Kasumi-1 (cell line): Measurements from ENCODE around the gene KMT2E.
"Not testable (repeated sequence)": the region's sequence is repeated elsewhere in the genome, so short reads cannot be mapped to it uniquely, and the experiment has no call there.

Experiments
- DNase-seq, 2 experiments: peaks; one replicate each; lab custom pipeline; 2025; lab: John Stamatoyannopoulos, UW

KMT2E gene

DNA sequence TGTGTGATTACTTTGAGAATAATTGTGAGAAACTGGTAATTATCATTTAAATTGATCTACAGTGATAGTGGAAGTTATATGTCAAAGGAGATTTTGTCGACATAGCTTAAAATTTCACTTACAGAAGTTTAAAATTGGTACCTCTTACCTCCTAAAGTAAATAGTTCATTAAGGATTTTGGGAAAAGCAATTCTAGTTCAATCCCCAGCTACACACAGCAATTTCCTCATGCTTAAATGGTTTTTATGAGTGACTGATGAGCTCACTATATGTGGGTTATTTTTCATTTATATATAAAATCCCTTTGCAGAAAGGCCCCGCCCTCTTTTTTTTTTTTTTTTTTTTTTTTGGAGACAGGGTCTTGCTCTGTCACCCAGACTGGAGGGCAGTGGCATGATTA is 12.7 kb downstream of the KMT2E start:
- DNase-seq, result no peak

DNA sequence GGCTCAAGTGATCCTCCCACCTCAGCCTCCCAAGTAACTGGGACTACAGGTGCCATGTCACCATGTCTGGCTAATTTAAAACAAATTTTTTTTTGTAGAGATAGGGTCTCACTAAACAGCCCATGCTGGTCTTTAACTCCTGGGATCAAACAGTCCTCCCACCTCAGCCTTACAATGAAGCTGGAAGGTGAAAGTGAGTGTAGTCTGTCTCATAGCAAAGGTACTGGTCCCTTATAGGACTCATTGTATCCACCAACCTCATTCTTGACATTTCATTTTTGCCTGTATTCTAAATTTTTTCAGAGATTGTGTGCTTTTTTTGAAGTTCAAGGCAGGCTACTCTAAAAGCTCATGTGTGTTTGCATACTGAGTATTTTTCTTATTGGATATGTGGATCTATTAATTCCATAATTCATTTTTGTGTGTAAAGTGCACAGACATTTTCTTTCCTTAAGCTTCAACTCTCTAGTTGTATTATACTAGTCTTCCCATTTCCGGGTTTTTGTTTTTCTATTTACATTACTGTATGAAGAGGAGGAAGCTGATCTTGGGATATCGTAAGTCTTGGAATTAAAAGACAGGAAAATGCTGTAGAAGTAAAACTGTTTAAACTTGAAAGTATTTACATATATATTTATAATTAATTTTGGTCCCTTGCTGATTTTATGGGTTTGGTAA is 13.3 kb downstream of the KMT2E start:
- no peak for DNase-seq

DNA sequence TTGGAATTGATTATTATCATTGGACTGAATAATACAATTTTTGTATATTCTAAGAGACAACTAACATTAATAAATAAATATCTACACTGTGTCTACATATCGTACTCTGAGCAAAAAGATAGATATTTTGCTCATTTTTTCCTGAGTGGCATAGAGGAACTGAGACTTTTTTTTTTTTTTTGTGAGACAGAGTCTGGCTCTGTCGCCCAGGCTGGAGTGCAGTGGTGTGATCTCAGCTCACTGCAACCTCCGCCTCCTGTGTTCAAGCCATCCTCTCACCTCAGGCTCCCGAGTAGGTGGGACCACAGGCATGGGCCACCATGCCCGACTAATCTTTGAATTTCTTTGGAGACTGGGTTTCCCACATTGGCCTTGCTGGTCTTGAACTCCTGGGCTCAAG is 14.0 kb downstream of the KMT2E start:
- DNase-seq, result no peak

DNA sequence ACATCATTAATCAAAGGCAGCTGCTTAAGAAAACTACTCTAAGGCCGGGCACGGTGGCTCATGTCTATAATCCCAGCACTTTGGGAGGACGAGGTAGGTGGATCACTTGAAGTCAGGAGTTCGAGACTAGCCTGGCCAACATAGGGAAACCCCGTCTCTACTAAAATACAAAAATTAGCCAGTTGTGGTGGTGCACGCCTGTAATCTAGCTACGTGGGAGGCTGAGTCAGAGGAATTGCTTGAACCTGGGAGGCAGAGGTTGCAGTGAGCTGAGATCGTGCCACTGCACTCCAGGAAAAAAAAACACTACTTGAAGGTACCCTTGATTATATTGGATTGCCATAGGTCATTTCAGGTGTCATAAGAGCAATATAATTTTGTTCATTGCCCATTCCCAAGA is 14.9 kb downstream of the KMT2E start:
- not testable (repeated sequence) for DNase-seq

DNA sequence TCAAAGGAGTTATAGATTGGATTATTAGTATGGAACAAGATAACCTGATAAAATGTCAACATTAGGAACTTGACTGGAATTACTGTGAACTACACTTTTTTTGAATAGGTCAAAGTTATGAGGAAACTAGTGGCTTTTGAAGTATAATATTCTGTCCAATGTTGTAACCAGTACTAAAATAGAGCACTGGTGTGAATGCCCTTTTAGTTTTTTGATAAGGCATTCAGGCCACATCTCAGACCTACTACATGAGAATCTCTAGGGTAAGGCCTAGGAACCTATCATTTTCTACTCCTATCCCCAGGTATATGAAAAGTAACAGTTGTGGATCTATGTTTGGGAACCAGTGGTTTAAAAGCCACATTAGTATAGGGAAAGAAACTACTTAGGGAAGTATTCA is 16.4 kb downstream of the KMT2E start:
- DNase-seq, result no peak

DNA sequence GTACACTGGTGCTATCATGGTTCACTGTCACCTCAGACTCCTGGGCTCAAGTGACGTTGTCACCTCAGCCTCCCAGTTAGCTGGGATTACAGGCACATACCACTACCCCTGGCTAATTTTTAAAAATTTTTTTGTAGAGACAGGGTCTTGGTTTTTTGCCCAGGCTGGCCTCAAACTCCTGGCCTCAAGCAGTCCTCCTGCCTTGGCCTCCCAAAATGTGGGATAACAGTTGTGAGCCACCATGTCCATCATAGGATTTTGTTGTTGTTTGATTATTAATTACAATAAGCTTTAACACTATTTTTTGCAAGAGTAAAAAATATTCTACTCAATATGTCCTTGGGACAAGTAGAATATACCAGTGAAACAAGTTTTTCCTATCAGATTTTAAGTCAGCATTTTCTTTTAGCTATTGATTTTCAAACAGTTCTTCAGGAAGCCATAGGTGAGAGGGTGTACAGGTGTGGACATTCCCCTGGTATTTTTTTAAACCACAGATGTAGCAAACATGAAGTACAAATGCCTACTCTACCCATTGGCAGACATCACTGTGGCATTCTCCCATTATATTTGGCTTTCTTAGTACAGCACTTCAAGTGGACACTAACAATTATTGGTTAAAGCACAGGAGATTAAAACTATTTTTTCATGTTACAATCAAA is 18.7 kb downstream of the KMT2E start:
- no peak for DNase-seq

DNA sequence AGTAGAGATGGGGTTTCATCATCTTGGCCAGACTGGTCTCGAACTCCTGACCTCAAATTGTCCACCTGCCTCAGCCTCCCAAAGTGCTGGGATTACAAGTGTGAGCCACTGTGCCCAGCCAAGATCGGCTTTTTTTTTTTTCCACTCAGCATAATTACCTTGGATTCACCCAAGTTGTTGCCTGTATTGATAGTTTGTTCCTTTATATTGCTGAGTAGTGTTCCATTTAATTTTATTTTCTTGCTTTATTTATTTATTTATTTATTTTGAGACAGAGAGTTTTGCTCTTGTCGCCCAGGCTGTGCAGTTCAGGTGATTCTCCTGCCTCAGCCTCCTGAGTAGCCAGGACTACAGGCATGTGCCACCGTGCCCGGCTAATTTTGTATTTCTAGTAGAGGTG is 21.3 kb downstream of the KMT2E start:
- no peak for DNase-seq

DNA sequence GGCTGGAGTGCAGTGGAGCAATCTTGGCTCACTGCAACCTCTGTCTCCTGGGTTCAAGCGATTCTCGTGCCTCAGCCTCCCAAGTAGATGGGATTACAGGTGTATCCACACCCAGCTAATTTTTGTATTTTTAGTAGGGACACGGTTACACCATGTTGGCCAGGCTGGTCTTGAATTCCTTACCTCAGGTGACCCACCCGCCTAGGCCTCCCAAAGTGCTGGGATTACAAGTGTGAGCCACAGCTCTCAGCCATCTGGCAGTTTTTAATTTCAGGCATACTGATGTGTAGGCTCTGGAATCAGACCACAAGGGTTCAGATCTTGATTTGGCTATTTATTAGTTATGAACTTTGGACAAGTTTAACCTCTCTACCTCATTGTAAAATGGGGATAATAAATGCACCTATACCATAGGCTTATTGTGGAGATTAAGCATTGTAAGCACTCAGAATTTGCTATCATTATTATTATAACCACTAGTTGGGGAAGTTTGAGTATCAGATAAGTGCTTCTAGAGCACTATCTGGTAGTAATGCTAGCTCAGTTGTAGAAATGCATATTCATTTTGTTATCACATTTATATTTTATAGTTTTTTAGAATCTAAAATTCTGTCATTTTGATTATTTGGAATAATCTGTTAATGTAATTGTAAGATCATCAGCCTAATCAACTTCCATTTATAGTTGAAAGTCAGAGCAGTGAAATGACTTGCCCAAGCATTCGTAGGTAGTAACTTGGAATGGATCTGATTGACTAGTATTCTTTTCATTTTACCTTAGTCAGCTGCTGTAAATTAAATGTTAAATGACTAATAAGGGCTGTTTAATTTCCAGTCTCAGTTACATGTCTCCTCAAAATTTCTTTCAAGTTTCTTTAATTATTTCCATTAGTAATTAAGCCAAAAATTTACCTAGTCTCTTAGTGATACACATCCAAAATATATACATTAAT is 22.5 kb downstream of the KMT2E start:
- no peak for DNase-seq

DNA sequence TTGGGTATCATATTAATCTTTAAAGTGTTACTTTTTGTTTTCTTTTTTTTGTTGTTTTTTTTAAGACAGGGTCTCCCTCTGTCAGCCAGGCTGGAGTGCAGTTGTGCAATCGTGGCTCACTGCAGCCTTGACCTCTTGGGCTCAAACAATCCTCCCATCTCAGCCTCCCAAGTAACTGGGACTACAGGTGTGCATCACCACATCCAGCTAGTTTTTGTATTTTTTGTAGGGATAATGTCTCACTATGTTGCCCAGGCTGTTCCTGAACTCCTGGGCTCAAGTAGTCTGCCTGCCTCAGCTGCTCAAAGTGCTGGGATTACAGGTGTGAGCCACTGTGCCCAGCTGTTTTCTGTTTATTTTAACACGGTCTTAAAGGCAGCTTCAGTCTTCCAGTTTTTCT is 23.3 kb downstream of the KMT2E start:
- DNase-seq, result no peak

DNA sequence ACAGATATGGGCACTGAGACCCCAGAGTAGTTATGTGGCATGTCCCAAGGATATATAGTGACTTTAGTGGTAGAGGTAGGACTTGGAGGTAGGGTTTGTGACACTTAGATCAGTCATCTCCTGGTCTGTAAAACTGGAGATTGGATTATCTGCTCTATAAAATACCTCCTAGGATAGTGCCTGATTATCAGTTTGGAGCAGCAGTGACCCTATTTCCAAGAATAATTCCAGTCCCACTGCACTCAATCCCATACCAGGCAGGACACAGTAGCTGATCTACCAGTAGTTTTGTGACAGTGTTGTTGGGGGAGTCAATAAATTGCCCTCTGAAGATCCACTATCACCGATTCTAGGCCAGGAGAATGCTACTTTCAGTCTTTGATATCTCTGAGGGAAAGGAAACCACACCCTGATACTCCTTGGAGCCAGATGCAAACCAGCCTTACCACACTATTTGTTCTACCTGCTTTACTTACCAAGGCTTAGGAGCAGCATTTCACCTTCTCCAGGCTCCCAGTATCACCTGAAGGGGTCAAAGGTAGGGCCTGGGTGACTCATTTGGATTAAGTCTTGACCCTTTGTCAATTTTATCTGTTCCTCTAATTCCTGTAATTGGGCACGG is 30.6 kb downstream of the KMT2E start:
- no peak for DNase-seq

DNA sequence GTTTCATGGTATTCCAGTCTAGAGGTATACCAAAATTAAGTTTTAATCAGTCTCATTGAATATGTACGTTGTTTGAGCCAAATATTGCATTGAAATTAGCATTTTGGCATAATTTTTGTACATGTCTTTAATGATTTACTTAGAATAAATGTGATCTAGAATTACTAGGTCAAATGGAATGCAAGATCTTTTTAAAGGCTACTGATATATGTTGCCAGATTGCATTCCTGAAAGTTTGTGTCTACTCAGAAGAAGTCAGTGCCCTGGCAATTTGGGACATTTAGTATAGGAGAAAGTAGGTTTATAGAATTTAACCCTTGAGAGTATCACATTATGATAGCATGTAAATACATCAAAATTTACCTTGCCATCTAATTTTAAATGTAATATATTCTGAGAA is 32.4 kb downstream of the KMT2E start:
- no peak for DNase-seq

DNA sequence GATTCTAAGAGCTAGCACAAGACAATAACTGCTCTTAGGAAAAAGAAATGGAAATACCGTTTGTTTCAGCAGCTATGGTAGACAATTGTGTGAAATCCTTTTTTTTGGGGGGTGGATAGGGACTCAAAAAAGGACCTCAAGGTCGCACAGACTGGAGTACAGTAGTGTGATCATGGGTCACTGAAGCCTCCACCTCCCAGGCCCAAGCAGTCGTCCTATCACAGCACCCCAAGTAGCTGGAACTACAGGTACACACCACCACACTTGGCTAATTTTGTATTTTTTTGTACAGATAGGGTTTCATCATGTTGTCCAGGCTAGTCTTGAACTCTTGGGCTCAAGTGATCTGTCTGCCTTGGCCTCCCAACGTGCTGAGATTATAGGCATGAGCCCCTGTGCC is 33.9 kb downstream of the KMT2E start:
- DNase-seq, result no peak

DNA sequence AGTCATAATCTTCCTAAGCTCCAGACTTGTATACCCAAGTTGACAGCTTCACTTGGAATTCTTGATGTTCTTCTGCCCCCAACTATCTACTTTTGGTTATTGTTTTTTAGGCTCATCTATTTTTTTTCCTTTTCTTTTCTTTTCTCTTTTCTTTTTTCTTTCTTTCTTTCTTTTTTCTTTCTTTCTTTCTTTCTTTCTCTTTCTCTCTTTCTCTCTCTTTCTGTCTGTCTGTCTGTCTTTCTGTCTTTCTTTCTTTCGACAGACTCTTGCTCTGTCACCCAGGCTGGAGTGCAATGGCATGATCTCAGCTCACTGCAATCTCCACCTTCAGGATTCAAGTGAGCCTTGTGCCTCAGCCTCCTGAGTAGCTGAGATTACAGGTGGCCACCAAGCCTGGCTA is 36.5 kb downstream of the KMT2E start:
- no peak for DNase-seq

DNA sequence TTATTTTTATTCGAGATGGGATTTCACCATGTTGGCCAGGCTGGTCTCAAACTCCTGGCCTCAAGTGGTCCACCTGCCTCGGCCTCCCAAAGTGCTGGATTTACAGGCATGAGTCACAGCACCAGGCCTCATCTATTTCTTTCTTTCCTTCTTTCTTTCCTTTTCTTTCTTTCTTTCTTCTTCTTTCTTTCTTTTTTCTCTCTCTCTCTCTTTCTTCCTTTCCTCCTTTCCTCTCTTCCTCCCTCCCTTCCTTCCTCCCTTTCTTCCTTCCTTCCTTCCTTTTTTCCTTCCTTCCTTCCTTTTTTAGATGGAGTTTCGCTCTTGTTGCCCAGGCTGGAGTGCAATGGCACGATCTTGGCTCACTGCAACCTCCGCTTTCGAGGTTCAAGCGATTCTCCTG is 36.9 kb downstream of the KMT2E start:
- DNase-seq, result not testable (repeated sequence)

DNA sequence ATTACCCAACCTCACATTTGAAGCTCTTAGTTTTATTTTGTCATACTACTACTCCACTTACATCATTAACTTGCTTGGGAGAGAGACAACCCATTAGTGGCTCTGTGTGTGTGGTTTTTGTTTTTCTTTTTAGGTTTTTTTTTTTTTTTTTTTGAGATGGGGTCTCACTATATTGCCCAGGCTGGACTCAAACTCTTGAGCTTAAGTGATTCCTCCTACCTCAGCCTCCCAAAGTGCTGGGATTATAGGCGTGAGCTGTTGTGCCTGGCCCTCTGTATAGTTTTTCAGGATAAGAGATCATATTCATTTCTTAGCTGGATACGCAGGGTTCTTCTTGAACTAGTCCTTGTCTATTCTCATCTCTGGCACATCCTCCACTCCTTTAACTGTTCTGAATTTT is 41.1 kb downstream of the KMT2E start:
- DNase-seq, result no peak

DNA sequence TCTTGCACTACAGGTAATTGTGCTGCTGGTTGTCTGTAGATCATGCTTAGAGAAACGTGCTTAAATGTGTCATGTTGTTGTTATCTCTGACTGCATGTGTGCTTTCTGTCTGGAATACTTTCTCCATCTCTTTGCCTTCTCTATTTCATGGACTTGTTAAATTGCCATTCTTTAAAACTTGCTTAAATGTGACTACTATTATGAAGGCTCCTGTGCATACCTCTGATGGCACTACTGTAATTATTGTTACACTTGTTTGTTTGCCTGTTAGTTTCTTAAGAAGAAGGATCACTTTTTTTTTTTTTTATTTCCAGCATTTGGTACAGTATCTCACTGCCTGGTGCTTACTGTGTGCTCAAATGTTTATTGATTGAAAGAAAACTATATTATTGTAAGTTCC is 41.6 kb downstream of the KMT2E start:
- no peak for DNase-seq

DNA sequence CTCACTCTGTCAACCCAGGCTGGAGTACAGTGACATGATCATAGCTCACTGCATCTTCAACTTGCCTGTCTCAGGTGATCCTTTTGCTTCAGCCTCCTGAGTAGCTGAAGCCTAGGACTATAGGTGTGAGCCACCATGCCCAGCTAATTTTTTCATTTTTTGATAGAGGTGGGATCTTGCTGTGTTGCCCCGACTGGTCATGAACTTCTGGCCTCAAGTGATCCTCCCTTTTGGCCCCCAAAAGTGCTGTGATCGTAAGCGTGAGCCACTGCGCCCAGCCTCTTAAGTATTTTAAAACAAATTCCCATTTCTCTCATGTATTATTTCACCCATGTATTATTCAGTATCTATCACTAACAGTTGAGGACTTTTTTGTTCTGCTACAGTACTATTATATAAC is 43.5 kb downstream of the KMT2E start:
- DNase-seq, result no peak

DNA sequence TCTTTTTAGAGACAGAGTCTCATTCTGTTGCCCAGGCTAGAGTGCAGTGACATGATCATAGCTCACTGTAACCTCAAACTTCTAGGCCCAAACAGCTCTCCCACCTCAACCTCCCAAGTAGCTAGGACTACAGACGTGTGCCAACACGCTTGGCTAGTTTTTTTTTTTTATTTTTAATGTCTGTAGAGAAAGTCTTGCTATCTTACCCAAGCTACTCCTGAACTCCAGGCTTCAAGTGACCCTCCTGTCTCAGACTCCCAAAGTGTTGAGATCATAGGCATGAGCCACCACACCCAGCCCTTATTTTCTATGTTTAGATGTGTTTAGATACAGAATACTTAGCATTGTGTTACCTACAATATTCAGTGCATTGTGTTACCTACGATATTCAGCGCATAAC is 46.4 kb downstream of the KMT2E start:
- no peak for DNase-seq

DNA sequence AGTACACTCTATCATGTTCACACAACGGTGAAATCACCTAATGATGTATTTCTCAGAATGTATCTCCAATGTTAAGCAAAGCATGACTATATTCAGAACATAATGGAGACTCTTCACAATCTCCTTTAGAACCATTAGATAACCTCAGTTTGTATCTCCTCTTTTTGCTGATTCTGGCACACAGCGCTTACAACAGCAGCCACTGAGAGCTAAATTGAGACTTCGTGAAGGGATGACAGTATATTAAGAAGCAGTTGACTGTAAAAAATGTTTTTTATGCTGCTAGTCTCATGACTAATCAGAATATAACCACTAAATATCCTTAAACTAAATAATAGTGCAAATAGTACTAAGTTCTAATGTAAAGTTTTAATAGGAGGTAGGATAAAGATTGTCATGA is 46.9 kb downstream of the KMT2E start:
- DNase-seq, result no peak

DNA sequence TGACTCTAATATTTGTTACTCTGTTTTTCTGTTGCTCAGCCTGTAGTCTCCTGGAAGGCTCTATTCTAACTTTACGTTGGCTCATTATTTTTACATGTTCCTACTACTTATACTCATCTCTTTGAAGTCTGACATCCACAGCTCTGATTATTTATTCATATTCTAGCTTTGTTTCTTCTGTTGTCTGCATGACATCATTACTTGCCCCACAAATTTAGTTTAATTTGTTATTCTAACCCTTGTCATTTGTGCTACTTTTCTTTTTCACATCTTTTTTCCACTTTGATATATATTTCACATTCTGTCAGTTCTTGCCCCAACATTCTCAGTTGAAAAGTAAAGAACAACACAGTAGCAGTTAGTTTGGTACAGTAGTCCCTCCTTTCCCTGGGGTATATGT is 51.1 kb downstream of the KMT2E start:
- DNase-seq, result no peak

DNA sequence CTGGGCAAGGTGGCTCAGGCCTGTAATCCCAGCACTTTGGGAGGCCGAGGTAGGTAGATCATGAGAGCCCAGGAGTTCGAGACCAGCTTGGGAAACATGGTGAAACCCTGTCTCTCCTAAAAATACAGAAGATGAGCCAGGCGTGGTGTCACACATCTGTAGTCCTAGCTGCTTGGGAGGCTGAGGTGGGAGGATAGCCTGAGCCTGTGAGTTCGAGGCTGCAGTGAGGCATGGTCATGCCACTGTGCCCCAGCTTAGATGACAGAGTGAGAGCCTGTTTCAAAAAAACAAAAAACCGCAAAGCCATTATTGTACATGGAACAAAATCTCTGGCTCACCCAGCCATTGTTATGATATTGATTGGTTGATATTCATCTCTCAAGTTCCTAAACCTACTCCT is 53.7 kb downstream of the KMT2E start:
- DNase-seq, result no peak

DNA sequence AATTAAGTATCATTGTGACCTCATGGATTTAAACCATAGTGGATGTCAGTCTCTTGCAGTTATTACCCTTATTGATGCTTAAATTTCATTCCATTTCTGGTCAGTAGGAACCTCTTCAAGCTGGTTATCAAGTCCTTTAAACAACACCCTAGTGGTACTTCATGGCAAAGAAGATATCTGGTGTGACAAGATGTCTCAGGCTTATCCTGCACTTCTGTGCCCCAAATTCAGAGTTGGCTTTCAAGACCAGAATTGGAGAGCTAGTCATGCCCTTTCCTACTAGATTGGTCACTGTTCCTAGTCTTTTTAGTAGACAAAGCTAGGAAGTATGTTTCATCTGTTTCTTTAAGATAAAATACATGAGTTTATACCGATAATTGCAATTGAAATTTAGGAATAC is 54.9 kb downstream of the KMT2E start:
- DNase-seq, result no peak

DNA sequence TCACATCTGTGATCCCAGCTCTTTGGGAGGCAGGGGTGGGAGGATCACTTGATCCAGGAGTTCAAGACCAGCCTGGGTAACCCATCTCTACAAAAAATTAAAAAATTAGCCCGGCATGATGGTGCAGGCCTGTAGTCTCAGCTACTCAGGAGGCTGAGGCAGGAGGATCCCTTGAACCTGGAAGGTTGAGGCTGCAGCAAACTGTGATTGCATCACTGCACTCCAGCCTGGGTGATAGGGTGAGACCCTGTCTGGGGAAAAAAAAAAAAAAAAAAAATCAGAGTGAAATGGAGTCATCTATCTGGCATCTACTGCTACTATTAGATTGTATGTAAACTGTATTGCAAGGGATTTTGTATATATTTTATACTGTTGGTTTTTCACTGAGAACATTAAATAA is 59.1 kb downstream of the KMT2E start:
- no peak for DNase-seq
